ENCODE data around the gene PLPPR4. TPM values are rescaled to one million over a fixed set of nuclear protein-coding genes. Genes with fewer than 3 reads are reported as not detected.

Gene PLPPR4
- total and polyA plus RNA-seq, 2 experiments from 2014 or later, result 0.99 to 2.3 TPM

DNA sequence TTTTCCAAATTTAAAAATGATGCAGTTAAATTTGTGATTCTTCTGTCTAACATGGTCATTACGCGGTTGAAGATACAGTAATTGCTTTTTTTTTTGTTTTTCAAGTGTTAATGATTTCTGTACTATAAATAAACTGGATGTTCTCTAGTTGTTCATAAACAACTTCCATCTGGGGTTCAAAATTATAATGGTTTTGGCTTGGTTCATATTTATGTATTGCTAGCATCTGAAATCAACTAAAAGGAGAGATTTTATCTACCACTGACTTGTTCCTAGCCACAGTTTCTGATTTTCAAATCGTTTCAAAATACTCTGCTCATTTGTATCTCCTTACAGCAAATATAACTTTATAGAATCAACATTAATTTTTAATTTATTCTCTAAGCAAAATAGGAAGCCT is 35.2 kb upstream of the PLPPR4 start (continued):
- TF ChIP-seq, protein P1, sequence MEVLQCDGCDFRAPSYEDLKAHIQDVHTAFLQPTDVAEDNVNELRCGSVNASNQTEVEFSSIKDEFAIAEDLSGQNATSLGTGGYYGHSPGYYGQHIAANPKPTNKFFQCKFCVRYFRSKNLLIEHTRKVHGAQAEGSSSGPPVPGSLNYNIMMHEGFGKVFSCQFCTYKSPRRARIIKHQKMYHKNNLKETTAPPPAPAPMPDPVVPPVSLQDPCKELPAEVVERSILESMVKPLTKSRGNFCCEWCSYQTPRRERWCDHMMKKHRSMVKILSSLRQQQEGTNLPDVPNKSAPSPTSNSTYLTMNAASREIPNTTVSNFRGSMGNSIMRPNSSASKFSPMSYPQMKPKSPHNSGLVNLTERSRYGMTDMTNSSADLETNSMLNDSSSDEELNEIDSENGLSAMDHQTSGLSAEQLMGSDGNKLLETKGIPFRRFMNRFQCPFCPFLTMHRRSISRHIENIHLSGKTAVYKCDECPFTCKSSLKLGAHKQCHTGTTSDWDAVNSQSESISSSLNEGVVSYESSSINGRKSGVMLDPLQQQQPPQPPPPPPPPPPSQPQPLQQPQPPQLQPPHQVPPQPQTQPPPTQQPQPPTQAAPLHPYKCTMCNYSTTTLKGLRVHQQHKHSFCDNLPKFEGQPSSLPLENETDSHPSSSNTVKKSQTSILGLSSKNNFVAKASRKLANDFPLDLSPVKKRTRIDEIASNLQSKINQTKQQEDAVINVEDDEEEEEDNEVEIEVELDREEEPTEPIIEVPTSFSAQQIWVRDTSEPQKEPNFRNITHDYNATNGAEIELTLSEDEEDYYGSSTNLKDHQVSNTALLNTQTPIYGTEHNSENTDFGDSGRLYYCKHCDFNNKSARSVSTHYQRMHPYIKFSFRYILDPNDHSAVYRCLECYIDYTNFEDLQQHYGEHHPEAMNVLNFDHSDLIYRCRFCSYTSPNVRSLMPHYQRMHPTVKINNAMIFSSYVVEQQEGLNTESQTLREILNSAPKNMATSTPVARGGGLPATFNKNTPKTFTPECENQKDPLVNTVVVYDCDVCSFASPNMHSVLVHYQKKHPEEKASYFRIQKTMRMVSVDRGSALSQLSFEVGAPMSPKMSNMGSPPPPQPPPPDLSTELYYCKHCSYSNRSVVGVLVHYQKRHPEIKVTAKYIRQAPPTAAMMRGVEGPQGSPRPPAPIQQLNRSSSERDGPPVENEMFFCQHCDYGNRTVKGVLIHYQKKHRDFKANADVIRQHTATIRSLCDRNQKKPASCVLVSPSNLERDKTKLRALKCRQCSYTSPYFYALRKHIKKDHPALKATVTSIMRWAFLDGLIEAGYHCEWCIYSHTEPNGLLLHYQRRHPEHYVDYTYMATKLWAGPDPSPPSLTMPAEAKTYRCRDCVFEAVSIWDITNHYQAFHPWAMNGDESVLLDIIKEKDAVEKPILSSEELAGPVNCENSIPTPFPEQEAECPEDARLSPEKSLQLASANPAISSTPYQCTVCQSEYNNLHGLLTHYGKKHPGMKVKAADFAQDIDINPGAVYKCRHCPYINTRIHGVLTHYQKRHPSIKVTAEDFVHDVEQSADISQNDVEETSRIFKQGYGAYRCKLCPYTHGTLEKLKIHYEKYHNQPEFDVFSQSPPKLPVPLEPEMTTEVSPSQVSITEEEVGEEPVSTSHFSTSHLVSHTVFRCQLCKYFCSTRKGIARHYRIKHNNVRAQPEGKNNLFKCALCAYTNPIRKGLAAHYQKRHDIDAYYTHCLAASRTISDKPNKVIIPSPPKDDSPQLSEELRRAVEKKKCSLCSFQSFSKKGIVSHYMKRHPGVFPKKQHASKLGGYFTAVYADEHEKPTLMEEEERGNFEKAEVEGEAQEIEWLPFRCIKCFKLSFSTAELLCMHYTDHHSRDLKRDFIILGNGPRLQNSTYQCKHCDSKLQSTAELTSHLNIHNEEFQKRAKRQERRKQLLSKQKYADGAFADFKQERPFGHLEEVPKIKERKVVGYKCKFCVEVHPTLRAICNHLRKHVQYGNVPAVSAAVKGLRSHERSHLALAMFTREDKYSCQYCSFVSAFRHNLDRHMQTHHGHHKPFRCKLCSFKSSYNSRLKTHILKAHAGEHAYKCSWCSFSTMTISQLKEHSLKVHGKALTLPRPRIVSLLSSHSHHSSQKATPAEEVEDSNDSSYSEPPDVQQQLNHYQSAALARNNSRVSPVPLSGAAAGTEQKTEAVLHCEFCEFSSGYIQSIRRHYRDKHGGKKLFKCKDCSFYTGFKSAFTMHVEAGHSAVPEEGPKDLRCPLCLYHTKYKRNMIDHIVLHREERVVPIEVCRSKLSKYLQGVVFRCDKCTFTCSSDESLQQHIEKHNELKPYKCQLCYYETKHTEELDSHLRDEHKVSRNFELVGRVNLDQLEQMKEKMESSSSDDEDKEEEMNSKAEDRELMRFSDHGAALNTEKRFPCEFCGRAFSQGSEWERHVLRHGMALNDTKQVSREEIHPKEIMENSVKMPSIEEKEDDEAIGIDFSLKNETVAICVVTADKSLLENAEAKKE (CRISPR knock-in tag; IDR thresholded peaks at IDR 0.05), result no peak
- no peak for TF ChIP-seq JUNB (IDR thresholded peaks at IDR 0.05; ENCODE audit: unreplicated experiment)

DNA sequence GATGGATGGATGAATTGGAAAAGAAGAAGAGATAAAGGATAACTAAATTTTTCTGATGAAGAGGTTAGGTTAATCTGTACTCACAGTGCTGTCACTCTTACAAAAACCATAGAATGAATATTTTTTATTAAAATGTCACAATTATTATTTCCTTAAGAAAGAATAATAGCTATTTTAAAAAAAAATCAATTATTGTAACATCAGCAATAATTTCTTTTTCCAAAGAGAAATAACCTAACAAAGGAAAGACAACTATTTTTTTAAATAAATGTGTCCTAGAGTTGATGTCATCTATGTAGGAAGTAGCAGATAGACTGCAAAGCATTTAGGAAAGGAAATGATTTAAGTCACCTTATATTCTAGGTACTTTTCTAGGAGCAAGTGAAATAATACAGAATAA is 33.6 kb upstream of the PLPPR4 start:
- no peaks in the 10 kb centered on the region for H3K4me1 Mint-ChIP-seq
- ATAC-seq, result no peak
- H3K27ac ChIP-seq (ENCODE audit: low read depth), result no peak overlapping the region

DNA sequence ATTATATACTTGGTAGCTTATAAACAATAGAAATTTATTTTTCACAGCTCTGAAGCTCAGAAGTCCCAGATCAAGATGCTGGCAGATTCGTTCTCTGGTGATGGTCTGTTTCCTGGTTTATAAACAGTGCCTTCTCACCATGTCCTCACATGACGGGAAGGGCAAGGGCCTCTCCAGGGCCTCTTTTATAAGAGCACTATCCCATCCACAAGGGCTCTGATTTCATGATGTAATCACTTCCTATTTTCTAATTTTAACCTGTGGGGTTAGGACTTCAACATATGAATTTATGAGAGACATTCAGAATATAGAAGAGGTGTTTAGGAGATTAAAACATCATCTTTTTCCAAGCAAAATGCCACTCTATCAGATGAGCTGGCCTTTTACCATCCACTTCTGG is 32.1 kb upstream of the PLPPR4 start:
- no peak overlapping the region for H3K27ac ChIP-seq (ENCODE audit: low read depth)
- no peaks in the 10 kb centered on the region for H3K27me3 ChIP-seq (ENCODE audit: insufficient read depth)
- no peak for ATAC-seq
- no peaks in the 10 kb centered on the region for H3K9me3 Mint-ChIP-seq
- H3K4me3 ChIP-seq, result no peak overlapping the region
- H3K79me2 ChIP-seq (replicated peaks; ENCODE audit: insufficient read depth), result no peaks in the 10 kb centered on the region
- no peak overlapping the region for H3K4me3 Mint-ChIP-seq
- H3K4me2 ChIP-seq, result no peak overlapping the region
- no peaks in the 10 kb centered on the region for H3K36me3 Mint-ChIP-seq (ENCODE audit: low read depth)
- no peak for DNase-seq (ENCODE audit: low spot score)
- H3K9me2 ChIP-seq (ENCODE audit: insufficient read depth), result no peaks in the 10 kb centered on the region
- H3F3A ChIP-seq (replicated peaks; ENCODE audit: low read depth), result no peaks in the 10 kb centered on the region
- H4K20me1 ChIP-seq (replicated peaks; ENCODE audit: insufficient read depth), result no peaks in the 10 kb centered on the region
- H3K27ac Mint-ChIP-seq, result no peak overlapping the region
- H3K27me3 Mint-ChIP-seq (ENCODE audit: insufficient read depth, low read depth, poor library complexity), result no peaks in the 10 kb centered on the region
- H3K36me3 ChIP-seq (ENCODE audit: insufficient read depth), result no peaks in the 10 kb centered on the region
- no peaks in the 10 kb centered on the region for H3K4me1 ChIP-seq (ENCODE audit: insufficient read depth)
- H2AFZ ChIP-seq, result no peak overlapping the region
- H3K4me1 Mint-ChIP-seq, result no peaks in the 10 kb centered on the region
- TF ChIP-seq CREB1 (CRISPR knock-in tag; IDR thresholded peaks at IDR 0.05; ENCODE audit: low read depth) (no peak), EZH2phosphoT487 (IDR thresholded peaks at IDR 0.05; ENCODE audit: unreplicated experiment) (no peak)

More for the DNA sequence above, 33.6 kb upstream of the PLPPR4 start:
- Mint-ChIP-seq H3K27me3 (ENCODE audit: insufficient read depth, low read depth, poor library complexity) (no peaks in the 10 kb centered on the region), H3K9me3 (no peaks in the 10 kb centered on the region), H3K27ac (no peak overlapping the region), H3K36me3 (ENCODE audit: low read depth) (no peaks in the 10 kb centered on the region), H3K4me3 (no peak overlapping the region)
- H3K27me3 ChIP-seq (ENCODE audit: insufficient read depth), result no peaks in the 10 kb centered on the region
- no peaks in the 10 kb centered on the region for H3K9me2 ChIP-seq (ENCODE audit: insufficient read depth)
- H3K36me3 ChIP-seq (ENCODE audit: insufficient read depth), result no peaks in the 10 kb centered on the region
- H2AFZ ChIP-seq, result no peak overlapping the region
- no peak overlapping the region for H3K4me2 ChIP-seq
- H3K4me1 ChIP-seq (ENCODE audit: insufficient read depth), result no peaks in the 10 kb centered on the region
- TF ChIP-seq POLR2AphosphoS5 (IDR thresholded peaks at IDR 0.05; ENCODE audit: low read depth) (no peak), CREB1 (CRISPR knock-in tag; IDR thresholded peaks at IDR 0.05; ENCODE audit: low read depth) (no peak), NANOG (IDR thresholded peaks at IDR 0.05; ENCODE audit: borderline replicate concordance) (no peak), EZH2 (IDR thresholded peaks at IDR 0.05; ENCODE audit: low read depth, unreplicated experiment) (no peak), ZNF331 (CRISPR knock-in tag; IDR thresholded peaks at IDR 0.05; ENCODE audit: low read depth) (no peak)
- H3F3A ChIP-seq (replicated peaks; ENCODE audit: low read depth), result no peaks in the 10 kb centered on the region
- H4K20me1 ChIP-seq (replicated peaks; ENCODE audit: insufficient read depth), result no peaks in the 10 kb centered on the region
- DNase-seq (ENCODE audit: low spot score), result no peak
- no peak overlapping the region for H3K4me3 ChIP-seq
- H3K79me2 ChIP-seq (replicated peaks; ENCODE audit: insufficient read depth), result no peaks in the 10 kb centered on the region

Measured in GM23338 (cell line).